Effector memory CD4-positive, alpha-beta T cell (primary cell): ENCODE results near the gene MAPRE3.

Source experiments
- DNase-seq, 3 donors: peaks; one replicate each; pipeline ENCODE4 v3.0.0-alpha.2; 2020
- H3K27ac ChIP-seq: 2 replicates; pipeline ENCODE4 v1.7.0; 2013; ENCODE audit warnings: mild to moderate bottlenecking, low read length, moderate library complexity; ENCODE audit not compliant: insufficient read depth, poor library complexity, severe bottlenecking
- H3K27me3 ChIP-seq: replicated peaks from 2 replicates; pipeline ENCODE4 v1.7.0; 2013; ENCODE audit warnings: mild to moderate bottlenecking, low read length; ENCODE audit not compliant: insufficient read depth, control insufficient read depth, poor library complexity, severe bottlenecking
- H3K36me3 ChIP-seq: 2 replicates; pipeline ENCODE4 v1.7.0; 2013; ENCODE audit warnings: mild to moderate bottlenecking, low read length, moderate library complexity; ENCODE audit not compliant: control insufficient read depth, insufficient read depth
- H3K4me1 ChIP-seq: 2 replicates; pipeline ENCODE4 v1.7.0; 2013; ENCODE audit warnings: low read length, mild to moderate bottlenecking; ENCODE audit not compliant: control insufficient read depth, insufficient read depth, poor library complexity, severe bottlenecking
- H3K4me3 ChIP-seq: 2 replicates; pipeline ENCODE4 v1.7.0; 2013; ENCODE audit warnings: low read length, low read depth, mild to moderate bottlenecking; ENCODE audit not compliant: insufficient read depth, poor library complexity, severe bottlenecking
- H3K9me3 ChIP-seq: 2 replicates; pipeline ENCODE4 v1.7.0; 2013; ENCODE audit warnings: mild to moderate bottlenecking, low read length, moderate library complexity; ENCODE audit not compliant: control insufficient read depth

MAPRE3 gene

DNA sequence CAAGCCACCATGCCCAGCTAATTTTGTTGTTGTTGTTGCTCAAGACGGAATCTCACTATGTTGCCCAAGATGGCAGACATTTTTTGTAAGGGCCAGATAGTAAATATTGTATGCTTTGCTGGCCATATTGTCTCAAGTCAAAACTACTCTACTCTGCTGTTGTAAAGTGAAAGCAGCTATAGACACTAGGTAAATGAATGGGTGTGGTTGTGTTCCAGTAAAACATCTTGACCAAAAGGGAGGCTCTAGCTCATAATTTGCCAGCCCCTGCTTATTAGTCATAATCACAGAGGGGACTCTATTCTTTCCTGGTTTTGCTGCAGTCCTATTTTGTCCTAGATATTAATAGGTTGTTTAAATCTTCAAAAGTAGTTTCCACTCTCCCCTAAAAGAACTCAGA, 24.5 kb downstream of the MAPRE3 start:
- Histone ChIP-seq H3K4me3 (no peak overlapping the region), H3K4me1 (no peaks in the 10 kb centered on the region), H3K27ac (no peak overlapping the region), H3K27me3 (no peaks in the 10 kb centered on the region), H3K36me3 (no peaks in the 10 kb centered on the region), H3K9me3 (no peaks in the 10 kb centered on the region)
- DNase-seq = no peak

GRCh38 chr2:26997394-26997793, 27.0 kb downstream of the MAPRE3 start:
- no peak for DNase-seq
- H3K27ac ChIP-seq = no peak overlapping the region
- no peaks in the 10 kb centered on the region for H3K4me1 ChIP-seq
- no peak overlapping the region for H3K4me3 ChIP-seq
- H3K27me3 ChIP-seq = no peaks in the 10 kb centered on the region
- H3K36me3 ChIP-seq = no peaks in the 10 kb centered on the region
- no peaks in the 10 kb centered on the region for H3K9me3 ChIP-seq

GRCh38 chr2:26998323-26998722, 27.9 kb downstream of the MAPRE3 start:
- Histone ChIP-seq H3K4me1 (no peaks in the 10 kb centered on the region), H3K4me3 (no peak overlapping the region), H3K9me3 (no peaks in the 10 kb centered on the region), H3K27ac (no peak overlapping the region), H3K36me3 (no peaks in the 10 kb centered on the region), H3K27me3 (no peaks in the 10 kb centered on the region)
- no peak for DNase-seq

DNA sequence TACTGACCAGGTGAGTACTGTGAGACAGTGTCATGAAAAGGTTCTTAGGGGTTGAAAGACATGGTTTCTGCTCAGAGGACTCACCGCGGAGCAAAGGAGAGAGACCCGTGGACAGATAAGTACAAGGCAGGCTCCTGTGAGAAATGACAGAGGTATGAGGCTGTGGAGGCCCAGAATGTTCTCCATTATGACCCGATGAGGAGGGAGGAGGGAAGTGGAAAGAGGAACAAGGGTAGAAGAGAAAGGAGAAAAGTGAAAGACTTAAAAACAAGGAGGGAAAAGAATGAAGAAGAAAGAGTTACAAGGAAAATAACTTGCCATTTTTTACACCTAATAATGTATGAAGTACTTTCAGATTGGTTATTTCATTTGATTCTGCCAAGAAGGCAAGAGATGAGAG, 29.8 kb downstream of the MAPRE3 start:
- H3K4me3 ChIP-seq = no peak overlapping the region
- DNase-seq = no peak

DNA sequence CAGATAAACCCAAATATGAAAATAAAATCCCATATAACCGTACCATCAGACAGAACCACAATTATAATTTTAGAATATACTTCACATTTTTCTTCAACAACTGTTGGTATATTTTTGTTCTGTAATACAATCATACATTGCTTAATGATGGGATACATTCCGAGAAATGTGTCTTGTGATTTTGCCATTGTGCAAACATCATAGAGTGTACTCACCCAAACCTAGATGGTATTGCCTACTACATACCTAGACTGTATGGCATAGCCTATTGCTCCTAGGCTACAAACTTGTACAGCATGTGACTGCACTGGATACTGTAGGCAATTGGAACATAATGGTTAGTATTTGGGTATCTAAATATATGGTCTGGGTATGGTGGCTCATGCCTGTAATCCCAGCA, 30.6 kb downstream of the MAPRE3 start:
- no peak for DNase-seq
- Histone ChIP-seq H3K9me3 (no peaks in the 10 kb centered on the region), H3K4me3 (no peak overlapping the region), H3K27ac (no peak overlapping the region), H3K4me1 (no peaks in the 10 kb centered on the region), H3K27me3 (no peaks in the 10 kb centered on the region), H3K36me3 (no peaks in the 10 kb centered on the region)

More for the DNA sequence above, 29.8 kb downstream of the MAPRE3 start:
- Histone ChIP-seq H3K9me3 (no peaks in the 10 kb centered on the region), H3K27ac (no peak overlapping the region), H3K4me1 (no peaks in the 10 kb centered on the region), H3K36me3 (no peaks in the 10 kb centered on the region), H3K27me3 (no peaks in the 10 kb centered on the region)

GRCh38 chr2:27001950-27002349, 31.5 kb downstream of the MAPRE3 start:
- H3K27ac ChIP-seq = no peak overlapping the region
- H3K36me3 ChIP-seq = no peaks in the 10 kb centered on the region
- no peaks in the 10 kb centered on the region for H3K27me3 ChIP-seq
- H3K4me3 ChIP-seq = no peak overlapping the region
- DNase-seq = no peak
- no peaks in the 10 kb centered on the region for H3K9me3 ChIP-seq
- H3K4me1 ChIP-seq = no peaks in the 10 kb centered on the region

DNA sequence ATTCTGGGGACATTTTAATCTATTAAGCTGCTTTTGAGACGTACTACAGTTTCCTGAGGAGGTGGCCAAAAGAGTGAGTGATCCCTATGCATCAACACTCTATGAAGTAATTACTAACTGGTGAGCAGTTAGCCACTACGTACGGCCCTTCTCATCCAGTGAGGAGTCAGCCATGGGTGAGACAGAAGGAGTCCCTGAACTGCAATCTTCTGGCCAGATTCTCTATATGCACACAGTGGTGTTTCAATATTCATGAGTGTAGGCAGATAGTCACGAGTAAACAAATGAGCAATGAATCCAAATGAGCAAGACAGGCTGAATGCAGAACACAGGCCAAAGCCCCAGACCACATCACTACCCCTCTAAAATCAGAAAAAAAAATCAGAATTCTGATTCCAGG, 32.6 kb downstream of the MAPRE3 start:
- H3K4me3 ChIP-seq = no peak overlapping the region
- H3K9me3 ChIP-seq = no peaks in the 10 kb centered on the region
- H3K4me1 ChIP-seq = no peaks in the 10 kb centered on the region
- no peak overlapping the region for H3K27ac ChIP-seq
- no peaks in the 10 kb centered on the region for H3K36me3 ChIP-seq
- no peaks in the 10 kb centered on the region for H3K27me3 ChIP-seq
- no peak for DNase-seq

GRCh38 chr2:27003857-27004256, 33.4 kb downstream of the MAPRE3 start:
- no peaks in the 10 kb centered on the region for H3K36me3 ChIP-seq
- no peak for DNase-seq
- H3K27ac ChIP-seq = no peak overlapping the region
- no peaks in the 10 kb centered on the region for H3K9me3 ChIP-seq
- H3K27me3 ChIP-seq = no peaks in the 10 kb centered on the region
- no peak overlapping the region for H3K4me3 ChIP-seq
- no peaks in the 10 kb centered on the region for H3K4me1 ChIP-seq

- Histone ChIP-seq H3K36me3 (no peaks in the 10 kb centered on the region), H3K4me1 (no peaks in the 10 kb centered on the region), H3K27me3 (no peaks in the 10 kb centered on the region), H3K4me3 (no peak overlapping the region), H3K27ac (no peak overlapping the region), H3K9me3 (no peaks in the 10 kb centered on the region)
- DNase-seq = no peak
These were observed 36.4 kb downstream of the MAPRE3 start for GRCh38 chr2:27006602-27007415.

GRCh38 chr2:27007416-27008374, 37.3 kb downstream of the MAPRE3 start:
- no peak for DNase-seq
- Histone ChIP-seq H3K9me3 (no peaks in the 10 kb centered on the region), H3K27me3 (no peaks in the 10 kb centered on the region), H3K27ac (no peak overlapping the region), H3K4me1 (no peaks in the 10 kb centered on the region), H3K4me3 (no peak overlapping the region), H3K36me3 (no peaks in the 10 kb centered on the region)
